Measurements from ENCODE around the gene NACC2. TPM values are rescaled to one million over a fixed set of nuclear protein-coding genes. Genes with fewer than 3 reads are reported as not detected.

Gene NACC2
- polyA plus RNA-seq, 1 donor (not counting 4 experiments of a cell fraction or from before 2014, with no cell fraction given), result 4.6 TPM

DNA sequence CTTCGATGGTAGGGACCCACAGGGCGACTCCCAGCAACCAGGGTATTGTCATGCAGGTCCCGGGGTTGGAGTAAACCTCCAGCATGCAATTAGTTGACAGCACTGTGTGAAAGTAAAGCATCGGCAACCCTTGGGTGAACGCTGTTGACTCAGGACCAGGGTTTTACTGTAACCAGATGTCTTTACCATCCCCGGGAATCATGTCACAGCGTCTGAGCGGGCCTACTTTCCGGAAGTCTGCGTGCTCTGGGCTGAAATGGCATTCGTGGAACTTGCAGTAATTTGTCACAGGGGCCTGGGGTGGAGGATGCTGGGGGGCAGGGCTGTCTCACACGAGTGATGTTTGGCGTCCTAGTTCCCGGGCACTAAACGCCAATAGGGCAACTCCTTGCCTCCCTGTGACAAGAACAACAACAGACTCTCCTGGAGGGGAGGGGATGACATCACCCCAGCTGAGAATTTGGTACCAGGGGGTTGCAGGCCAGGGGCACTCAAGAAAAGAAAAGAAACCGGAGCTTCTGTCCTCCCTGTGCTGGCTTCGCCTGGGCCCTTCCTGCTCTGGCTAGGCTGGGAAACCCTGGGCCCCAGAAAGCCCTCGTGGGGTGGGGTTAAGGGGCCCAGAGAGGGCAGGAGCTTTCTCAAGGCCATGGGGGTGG lies 123.8 kb downstream of the NACC2 start:
- H3K4me1 ChIP-seq (ENCODE audit: control insufficient read depth, extremely low read depth, insufficient read depth, low read length), result no peaks in the 10 kb centered on the region
- no peaks in the 10 kb centered on the region for H3K36me3 ChIP-seq (ENCODE audit: control insufficient read depth in 2 of 2, extremely low read depth in 1 of 2, insufficient read depth in 2 of 2, low read length in 2 of 2)
- DNase-seq (ENCODE audit: low read depth, low spot score) (no peak), FAIRE-seq (no peak)
- H3K9ac ChIP-seq (ENCODE audit: control insufficient read depth, extremely low read depth, insufficient read depth, low read length), result no peak overlapping the region
- no peaks in the 10 kb centered on the region for H3K9me3 ChIP-seq (ENCODE audit: control insufficient read depth, low read depth, low read length)
- no peaks in the 10 kb centered on the region for H3K9me1 ChIP-seq (ENCODE audit: control insufficient read depth, extremely low read depth, insufficient read depth, low read length)
- H3K4me2 ChIP-seq (ENCODE audit: control insufficient read depth, extremely low read depth, insufficient read depth, low read depth, low read length), result no peak overlapping the region
- H3K27ac ChIP-seq (ENCODE audit: control insufficient read depth, insufficient read depth, low read length), result no peak overlapping the region
- peaks cover 4% of the 10 kb centered on the region for H3K27me3 ChIP-seq (ENCODE audit: control insufficient read depth, extremely low read depth, insufficient read depth, low read length)
- H4K20me1 ChIP-seq (ENCODE audit: control insufficient read depth, extremely low read depth, insufficient read depth, low read length), result no peaks in the 10 kb centered on the region
- no peaks in the 10 kb centered on the region for H3K79me2 ChIP-seq (ENCODE audit: control insufficient read depth, insufficient read depth, low read length)
- dilution Hi-C loops (cut with MboI; ENCODE audit: extremely low pct_ligation_motif_present, low sequenced_read_pairs), result no loop called here
- no peak overlapping the region for H3K4me3 ChIP-seq (ENCODE audit: control insufficient read depth in 2 of 3, extremely low read depth in 1 of 3, insufficient read depth in 2 of 3, low read depth in 1 of 3, low read length in 3 of 3)
- H2AFZ ChIP-seq (ENCODE audit: control insufficient read depth, low read length), result no peak overlapping the region
- TF ChIP-seq EZH2 (IDR thresholded peaks at IDR 0.05; ENCODE audit: low read length), result no peak
- no peak for TF ChIP-seq CTCF (optimal IDR thresholded peaks at IDR 0.05 in 1 of 3, IDR thresholded peaks at IDR 0.05 in 1 of 3, conservative IDR thresholded peaks at IDR 0.05 in 1 of 3; ENCODE audit: extremely low read depth in 1 of 3, insufficient read depth in 2 of 3, low read length in 3 of 3)

DNA sequence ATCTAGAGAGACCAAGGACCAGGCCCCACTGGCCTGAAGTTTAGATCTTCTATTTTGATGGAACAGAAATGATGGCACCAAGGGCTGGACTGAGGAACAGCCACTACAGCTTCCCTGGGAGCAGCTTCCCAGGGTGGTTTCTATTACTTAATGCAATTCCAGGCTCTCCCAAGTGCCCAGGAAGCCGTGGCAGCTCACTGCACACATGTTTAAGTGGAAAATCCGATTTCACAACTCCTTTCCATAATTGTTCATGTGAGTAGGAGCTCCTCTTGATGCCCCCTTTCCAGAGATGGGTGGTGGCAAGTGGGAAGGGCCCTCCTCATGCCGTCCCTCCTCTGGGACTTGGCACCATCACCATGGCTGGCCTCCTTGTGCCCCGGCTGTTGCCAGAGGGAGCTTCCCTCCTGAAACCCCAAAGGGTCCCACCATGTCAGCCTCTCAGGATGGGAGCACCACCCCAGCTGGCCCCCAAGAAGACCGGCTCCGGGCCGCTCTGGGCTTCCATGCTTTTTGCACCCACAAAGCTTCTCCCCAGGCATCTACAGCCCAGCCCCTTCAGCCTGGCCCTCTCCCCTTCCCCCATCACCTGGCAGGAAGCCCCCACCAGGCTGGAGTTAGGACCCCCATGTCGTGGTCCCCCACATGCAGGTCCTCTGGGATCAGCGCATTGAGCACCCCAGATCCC lies 124.8 kb downstream of the NACC2 start:
- no peak for DNase-seq (ENCODE audit: low read depth, low spot score)
- Histone ChIP-seq H3K27ac (ENCODE audit: control insufficient read depth, insufficient read depth, low read length) (no peak overlapping the region), H3K9ac (ENCODE audit: control insufficient read depth, extremely low read depth, insufficient read depth, low read length) (no peak overlapping the region), H3K9me3 (ENCODE audit: control insufficient read depth, low read depth, low read length) (no peaks in the 10 kb centered on the region), H3K9me1 (ENCODE audit: control insufficient read depth, extremely low read depth, insufficient read depth, low read length) (no peaks in the 10 kb centered on the region), H3K4me1 (ENCODE audit: control insufficient read depth, extremely low read depth, insufficient read depth, low read length) (no peaks in the 10 kb centered on the region), H4K20me1 (ENCODE audit: control insufficient read depth, extremely low read depth, insufficient read depth, low read length) (no peaks in the 10 kb centered on the region), H2AFZ (ENCODE audit: control insufficient read depth, low read length) (no peak overlapping the region), H3K79me2 (ENCODE audit: control insufficient read depth, insufficient read depth, low read length) (no peaks in the 10 kb centered on the region), H3K4me2 (ENCODE audit: control insufficient read depth, extremely low read depth, insufficient read depth, low read depth, low read length) (no peak overlapping the region), H3K27me3 (ENCODE audit: control insufficient read depth, extremely low read depth, insufficient read depth, low read length) (peaks cover 4% of the 10 kb centered on the region), H3K4me3 (ENCODE audit: control insufficient read depth in 2 of 3, extremely low read depth in 1 of 3, insufficient read depth in 2 of 3, low read depth in 1 of 3, low read length in 3 of 3) (no peak overlapping the region), H3K36me3 (ENCODE audit: control insufficient read depth in 2 of 2, extremely low read depth in 1 of 2, insufficient read depth in 2 of 2, low read length in 2 of 2) (no peaks in the 10 kb centered on the region)
- FAIRE-seq, result no peak
- dilution Hi-C loops (cut with MboI; ENCODE audit: extremely low pct_ligation_motif_present, low sequenced_read_pairs), result no loop called here
- TF ChIP-seq EZH2 (IDR thresholded peaks at IDR 0.05; ENCODE audit: low read length) (no peak), CTCF (optimal IDR thresholded peaks at IDR 0.05 in 1 of 3, IDR thresholded peaks at IDR 0.05 in 1 of 3, conservative IDR thresholded peaks at IDR 0.05 in 1 of 3; ENCODE audit: extremely low read depth in 1 of 3, insufficient read depth in 2 of 3, low read length in 3 of 3) (no peak)
